ENCODE results near the gene MCAT.

The MCAT gene

GRCh38 chr22:43179146-43179910 is 36.1 kb upstream of the MCAT start:
- TF ChIP-seq, protein P1, sequence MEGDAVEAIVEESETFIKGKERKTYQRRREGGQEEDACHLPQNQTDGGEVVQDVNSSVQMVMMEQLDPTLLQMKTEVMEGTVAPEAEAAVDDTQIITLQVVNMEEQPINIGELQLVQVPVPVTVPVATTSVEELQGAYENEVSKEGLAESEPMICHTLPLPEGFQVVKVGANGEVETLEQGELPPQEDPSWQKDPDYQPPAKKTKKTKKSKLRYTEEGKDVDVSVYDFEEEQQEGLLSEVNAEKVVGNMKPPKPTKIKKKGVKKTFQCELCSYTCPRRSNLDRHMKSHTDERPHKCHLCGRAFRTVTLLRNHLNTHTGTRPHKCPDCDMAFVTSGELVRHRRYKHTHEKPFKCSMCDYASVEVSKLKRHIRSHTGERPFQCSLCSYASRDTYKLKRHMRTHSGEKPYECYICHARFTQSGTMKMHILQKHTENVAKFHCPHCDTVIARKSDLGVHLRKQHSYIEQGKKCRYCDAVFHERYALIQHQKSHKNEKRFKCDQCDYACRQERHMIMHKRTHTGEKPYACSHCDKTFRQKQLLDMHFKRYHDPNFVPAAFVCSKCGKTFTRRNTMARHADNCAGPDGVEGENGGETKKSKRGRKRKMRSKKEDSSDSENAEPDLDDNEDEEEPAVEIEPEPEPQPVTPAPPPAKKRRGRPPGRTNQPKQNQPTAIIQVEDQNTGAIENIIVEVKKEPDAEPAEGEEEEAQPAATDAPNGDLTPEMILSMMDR (conservative IDR thresholded peaks at IDR 0.05; ENCODE audit: low read length): no peak
- no peak for DNase-seq (ENCODE audit: low read depth)
- no peak overlapping the region for H3K4me3 ChIP-seq (ENCODE audit: low read length)

DNA sequence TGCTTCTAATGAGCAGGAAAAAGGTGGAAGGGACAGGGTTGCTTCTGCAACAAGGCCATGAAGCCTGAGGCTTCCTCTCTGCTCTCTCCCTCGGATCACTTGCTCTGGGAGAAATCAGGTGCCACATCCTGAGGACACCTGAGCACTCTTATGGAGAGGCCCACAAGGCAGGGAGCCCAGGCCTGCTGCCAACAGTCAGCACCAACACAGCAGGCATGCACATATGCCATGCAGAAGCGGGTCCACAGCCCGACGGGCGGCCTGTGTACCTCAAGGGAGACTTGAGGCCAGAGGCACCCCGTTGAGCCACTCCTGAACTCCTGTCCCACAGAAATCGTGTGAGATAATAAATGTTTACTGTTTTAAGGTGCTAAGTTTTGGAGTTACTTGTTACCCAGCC is 34.3 kb upstream of the MCAT start:
- no peak for DNase-seq (ENCODE audit: low read depth)
- TF ChIP-seq, protein P1 (conservative IDR thresholded peaks at IDR 0.05; ENCODE audit: low read length): no peak
- no peak overlapping the region for H3K4me3 ChIP-seq (ENCODE audit: low read length)

DNA sequence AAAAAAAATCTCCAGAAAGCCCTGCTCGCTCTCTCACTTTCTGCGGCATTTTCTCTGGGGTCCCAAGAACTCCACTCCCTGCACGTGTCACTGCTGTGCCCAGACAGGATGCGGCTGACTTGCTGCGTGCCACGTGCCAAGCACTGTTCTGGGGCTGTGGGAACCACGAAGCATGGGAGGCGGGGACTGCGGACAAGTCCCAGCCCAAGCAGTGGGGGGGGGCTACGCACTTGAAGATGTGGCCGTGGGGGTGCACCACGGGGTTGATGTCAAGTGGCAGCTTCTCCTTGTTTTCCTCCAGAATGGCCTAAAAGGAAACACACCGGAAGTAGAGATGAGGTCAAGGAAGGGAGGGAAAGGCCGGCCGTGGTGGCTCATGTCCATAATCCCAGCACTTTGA is 32.9 kb upstream of the MCAT start:
- H3K4me3 ChIP-seq (ENCODE audit: low read length): no peak overlapping the region
- TF ChIP-seq, protein P1 (conservative IDR thresholded peaks at IDR 0.05; ENCODE audit: low read length): no peak
- no peak for DNase-seq (ENCODE audit: low read depth)

DNA sequence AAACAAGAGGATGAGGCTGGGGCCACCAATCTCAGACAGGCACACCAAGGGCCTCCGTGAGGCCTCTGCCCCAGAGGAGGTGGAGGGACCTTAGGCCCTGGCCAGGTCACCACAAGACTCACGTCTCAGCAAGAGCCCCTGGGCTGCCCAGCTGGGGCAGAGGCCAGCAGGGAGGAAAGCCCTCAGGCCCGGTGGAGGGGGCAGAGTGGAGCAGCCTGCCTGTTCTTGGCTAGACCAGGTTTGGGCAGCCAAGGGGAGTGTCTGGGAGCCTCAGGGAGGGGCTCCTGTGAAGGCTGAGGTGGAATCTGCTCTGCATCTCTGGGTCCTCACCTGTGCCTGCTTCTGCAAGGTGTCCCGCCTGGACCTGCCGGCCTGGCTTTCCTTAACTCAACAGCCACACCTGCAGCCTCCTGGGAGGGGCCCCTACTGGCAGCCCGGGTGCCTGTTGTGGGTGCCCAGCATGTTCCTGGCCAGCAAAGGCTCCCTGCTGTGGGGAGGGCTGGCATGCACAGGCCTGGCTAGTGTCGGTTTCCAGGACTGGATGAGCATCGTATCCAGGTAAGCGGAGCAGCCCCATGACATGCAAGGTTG is 31.8 kb upstream of the MCAT start:
- no peak overlapping the region for H3K4me3 ChIP-seq (ENCODE audit: low read length)
- TF ChIP-seq, protein P1 (conservative IDR thresholded peaks at IDR 0.05; ENCODE audit: low read length): no peak
- DNase-seq (ENCODE audit: low read depth): no peak

- no peak for DNase-seq (ENCODE audit: low read depth)
- H3K4me3 ChIP-seq (ENCODE audit: low read length): no peak overlapping the region
- TF ChIP-seq, protein P1 (conservative IDR thresholded peaks at IDR 0.05; ENCODE audit: low read length): no peak
These were observed 30.9 kb upstream of the MCAT start for GRCh38 chr22:43173976-43174720.

DNA sequence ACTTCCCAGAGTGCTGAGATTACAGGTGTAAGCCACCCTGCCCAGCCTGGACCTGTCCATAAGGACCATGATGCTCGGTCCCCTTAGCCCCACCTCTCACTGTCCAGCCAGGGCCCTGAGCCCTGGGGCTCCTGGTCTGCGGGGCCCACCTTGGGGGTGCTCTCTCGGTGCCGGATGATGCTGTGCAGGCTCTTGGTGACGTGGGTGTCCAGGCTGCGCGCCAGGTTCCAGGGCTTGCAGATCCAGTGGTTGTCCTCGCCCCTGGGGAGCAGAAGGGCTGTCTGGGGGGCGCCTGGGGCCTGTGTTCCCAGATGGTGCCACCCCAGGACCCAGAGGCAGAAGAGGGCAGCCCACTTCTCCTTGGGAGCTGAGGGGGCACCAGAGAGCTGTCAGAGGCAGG is 30.4 kb upstream of the MCAT start:
- DNase-seq (ENCODE audit: low read depth): no peak
- TF ChIP-seq, protein P1 (conservative IDR thresholded peaks at IDR 0.05; ENCODE audit: low read length): no peak

More for the DNA sequence above, 30.4 kb upstream of the MCAT start:
- no peak overlapping the region for H3K4me3 ChIP-seq (ENCODE audit: low read length)
